RWPE1 (cell line): ENCODE data around the gene AGER.

Source experiments
- CTCF ChIA-PET: fragments of 350-600 bp; sonication (Branson Sonifier 250); formaldehyde crosslinking; extraction: SDS; loops from one replicate; lab custom pipeline; 2021; lab: Yijun Ruan, JAX
- POLR2A ChIA-PET: fragments of 400-600 bp; formaldehyde crosslinking; extraction: SDS; loops from one replicate; lab custom pipeline; 2020; ENCODE audit warnings: antibody characterized with exemption; ENCODE audit not compliant: low non-redundant PET; lab: Yijun Ruan, JAX
- DNase-seq: peaks from one replicate; pipeline ENCODE4 v3.0.0; 2012; ENCODE audit warnings: low spot score
- H3K27ac ChIP-seq: fragments of 450-650 bp; 2 replicates; pipeline ENCODE4 v1.5.1; 2017
- CTCF ChIP-seq: fragments of 450-650 bp; conservative IDR thresholded peaks from 2 replicates; pipeline ENCODE4 v1.5.1; 2017; ENCODE audit warnings: low read depth, mild to moderate bottlenecking

The AGER gene

DNA sequence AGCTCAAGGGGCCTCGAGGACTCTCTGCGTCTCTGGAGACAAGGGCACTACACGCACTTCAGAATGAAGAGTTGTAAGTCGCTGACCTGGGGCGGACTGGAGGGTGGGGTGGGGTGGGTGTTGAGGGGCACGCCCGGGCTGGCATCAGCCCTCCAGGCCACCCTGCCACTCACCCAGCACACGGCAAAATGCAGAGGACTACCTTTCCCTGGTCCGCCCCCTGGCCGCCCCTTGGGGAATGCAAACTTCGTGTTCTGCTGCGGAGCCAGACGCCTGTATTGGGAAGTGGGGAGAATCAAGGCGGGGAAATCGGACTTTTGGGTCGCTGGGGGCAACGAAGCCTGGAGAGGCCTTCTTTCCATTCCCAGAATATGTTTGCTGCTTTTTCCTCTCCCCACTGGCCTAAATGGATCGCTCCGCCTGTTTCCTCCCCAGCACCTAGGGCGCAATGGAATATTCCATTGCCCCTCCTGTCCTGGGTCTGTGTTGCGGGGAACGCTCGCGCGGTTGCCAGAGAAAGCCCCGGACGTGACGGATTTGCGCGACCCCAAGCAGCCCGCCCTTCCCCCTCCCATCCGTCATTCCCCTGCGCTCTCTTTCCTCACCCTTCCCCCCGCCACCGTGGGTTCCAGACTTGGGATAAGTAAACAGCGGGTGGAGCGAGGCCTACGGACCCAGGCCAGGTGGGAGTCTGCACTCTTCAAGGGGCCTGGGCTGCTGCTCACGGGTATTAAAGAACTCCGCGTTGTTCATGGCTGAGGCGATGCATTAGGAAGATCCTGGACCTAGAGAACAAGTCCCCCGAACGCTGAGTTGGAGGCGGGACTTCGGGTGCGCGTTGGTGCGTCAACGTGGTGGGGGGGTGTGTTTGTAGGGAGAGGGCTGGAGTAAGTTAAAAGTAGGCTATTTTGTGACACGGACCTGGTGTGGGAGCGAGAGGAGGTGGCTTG, 30.2 kb downstream of the AGER start, which contains the start of gene PPT2:
TSS of gene PPT2 (plus strand) at position 578 of the 950 bp plus-strand sequence. CDS start 454 bp downstream, outside the sequence.
- CTCF ChIA-PET = interaction anchor here (0.6 to 1.7 kb wide), 6 partner anchors 20 to 180 kb away, joined by 3 to 22 read pairs (median 4); no protein-coding TSS in a partner anchor
- no peak for TF ChIP-seq CTCF
- H3K27ac ChIP-seq = peak within 1 kb of the TSS; percentile 97
- DNase-seq = peak; percentile 91
- POLR2A ChIA-PET = interaction anchor here (1.0 kb wide), 1 partner anchor 35 kb away, joined by 3 read pairs; no protein-coding TSS in a partner anchor

DNA sequence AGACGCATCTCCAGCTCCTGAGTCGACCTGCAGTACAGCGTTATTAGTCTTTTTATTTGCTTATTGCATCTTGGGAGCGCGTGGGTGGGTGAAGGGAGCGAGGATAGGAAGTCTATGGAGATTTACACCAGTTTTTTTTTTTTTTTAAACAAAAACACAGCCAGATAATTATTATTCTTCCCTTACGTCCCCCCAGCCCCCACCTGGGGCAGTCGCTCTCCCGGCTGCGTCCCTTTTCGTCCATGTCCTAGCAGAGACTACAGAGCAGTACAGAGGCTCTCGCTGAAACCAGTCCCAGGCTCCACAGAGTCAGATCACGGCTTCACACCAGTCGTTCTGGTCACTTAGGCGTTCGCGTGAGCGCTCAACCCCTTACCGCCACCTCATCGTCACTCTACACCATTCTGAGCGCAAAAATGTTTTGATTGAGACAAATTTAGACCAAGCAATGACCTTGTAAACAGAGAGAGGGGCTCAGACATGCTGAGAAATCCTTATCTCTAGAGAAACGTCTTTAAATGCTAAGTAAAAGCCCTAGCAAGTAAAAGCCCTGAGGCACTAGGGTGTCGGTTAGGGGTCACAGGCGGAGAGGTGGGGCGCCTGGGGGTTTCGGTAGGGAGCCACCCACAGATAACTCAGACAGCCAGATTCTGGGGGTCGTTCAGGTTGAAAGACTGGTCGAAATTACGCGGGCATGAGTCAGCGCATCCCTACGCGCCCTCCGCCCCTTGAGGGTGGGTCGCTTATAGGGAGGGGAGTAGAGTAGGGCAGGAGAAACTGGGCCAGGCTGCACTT, 31.1 kb downstream of the AGER start:
- CTCF ChIA-PET = interaction anchor here (0.6 to 1.7 kb wide), 2 partner anchors 34 to 179 kb away, joined by 4 to 5 read pairs; no protein-coding TSS in a partner anchor
- DNase-seq = peak; percentile 44
- no peak for TF ChIP-seq CTCF
- POLR2A ChIA-PET = no interaction called here
- peak overlapping the region; percentile 97 for H3K27ac ChIP-seq

DNA sequence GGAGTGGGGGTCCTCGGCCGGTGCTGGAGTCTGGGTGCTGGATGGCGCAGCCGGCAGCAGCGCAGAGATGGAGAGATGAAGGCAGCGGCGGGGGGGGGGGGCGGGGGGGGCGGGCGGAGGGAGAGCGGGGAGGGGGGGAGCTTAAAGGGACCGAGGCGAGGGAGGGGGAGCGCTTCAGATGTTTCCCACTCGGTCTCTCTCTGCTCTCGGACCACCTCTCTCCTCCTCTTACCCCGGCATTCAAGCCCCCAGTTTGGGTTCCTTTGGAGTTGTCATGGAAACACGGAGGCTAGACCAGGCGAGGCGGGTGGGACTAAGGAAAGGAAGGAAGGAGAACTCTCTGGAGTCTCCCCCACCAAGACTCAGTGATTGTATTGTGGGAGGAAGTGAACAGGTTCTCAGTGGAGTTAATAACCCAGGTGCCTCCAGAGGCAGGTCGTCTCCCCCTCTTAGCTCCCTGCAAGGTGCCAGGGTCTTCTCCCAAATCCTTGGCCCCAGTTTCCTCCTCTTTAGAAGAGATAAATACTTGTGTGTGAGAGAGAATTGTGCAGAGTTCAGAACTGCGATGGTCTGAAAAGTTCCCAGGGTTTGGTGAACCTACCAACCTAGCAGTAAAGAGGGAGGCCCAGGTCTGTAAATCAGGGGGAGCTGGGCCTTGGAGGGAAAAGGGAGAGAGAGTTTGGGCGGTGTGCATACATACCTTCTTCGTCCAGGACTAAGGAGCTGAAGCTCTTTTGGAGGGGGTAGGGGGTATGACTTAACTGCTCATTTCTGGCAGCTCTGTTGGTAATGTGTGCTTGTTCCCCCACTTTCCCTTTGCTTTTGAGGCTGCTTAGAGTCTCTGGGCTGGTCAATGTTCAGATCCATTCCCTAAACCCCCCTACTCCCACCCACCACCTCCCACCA, 31.9 kb downstream of the AGER start, which contains the start of gene PRRT1:
TSS of gene PRRT1 (minus strand) at position 77 of the 906 bp plus-strand sequence. CDS start 112 bp downstream, outside the sequence.
- no peak for TF ChIP-seq CTCF
- CTCF ChIA-PET = interaction anchor here (1.7 kb wide), 1 partner anchor 33 kb away, joined by 4 read pairs; no protein-coding TSS in a partner anchor
- no peak for DNase-seq
- POLR2A ChIA-PET = no interaction called here
- H3K27ac ChIP-seq = peak within 1 kb of the TSS; percentile 97

- ChIA-PET POLR2A (no interaction called here), CTCF (interaction anchor here (0.5 kb wide), 2 partner anchors 20 to 98 kb away, joined by 3 to 4 read pairs; no protein-coding TSS in a partner anchor)
- peak overlapping the region; percentile 97 for H3K27ac ChIP-seq
- no peak for DNase-seq
- TF ChIP-seq CTCF = no peak
Measured at GRCh38 chr6:32151181-32151862, 32.7 kb downstream of the AGER start.

DNA sequence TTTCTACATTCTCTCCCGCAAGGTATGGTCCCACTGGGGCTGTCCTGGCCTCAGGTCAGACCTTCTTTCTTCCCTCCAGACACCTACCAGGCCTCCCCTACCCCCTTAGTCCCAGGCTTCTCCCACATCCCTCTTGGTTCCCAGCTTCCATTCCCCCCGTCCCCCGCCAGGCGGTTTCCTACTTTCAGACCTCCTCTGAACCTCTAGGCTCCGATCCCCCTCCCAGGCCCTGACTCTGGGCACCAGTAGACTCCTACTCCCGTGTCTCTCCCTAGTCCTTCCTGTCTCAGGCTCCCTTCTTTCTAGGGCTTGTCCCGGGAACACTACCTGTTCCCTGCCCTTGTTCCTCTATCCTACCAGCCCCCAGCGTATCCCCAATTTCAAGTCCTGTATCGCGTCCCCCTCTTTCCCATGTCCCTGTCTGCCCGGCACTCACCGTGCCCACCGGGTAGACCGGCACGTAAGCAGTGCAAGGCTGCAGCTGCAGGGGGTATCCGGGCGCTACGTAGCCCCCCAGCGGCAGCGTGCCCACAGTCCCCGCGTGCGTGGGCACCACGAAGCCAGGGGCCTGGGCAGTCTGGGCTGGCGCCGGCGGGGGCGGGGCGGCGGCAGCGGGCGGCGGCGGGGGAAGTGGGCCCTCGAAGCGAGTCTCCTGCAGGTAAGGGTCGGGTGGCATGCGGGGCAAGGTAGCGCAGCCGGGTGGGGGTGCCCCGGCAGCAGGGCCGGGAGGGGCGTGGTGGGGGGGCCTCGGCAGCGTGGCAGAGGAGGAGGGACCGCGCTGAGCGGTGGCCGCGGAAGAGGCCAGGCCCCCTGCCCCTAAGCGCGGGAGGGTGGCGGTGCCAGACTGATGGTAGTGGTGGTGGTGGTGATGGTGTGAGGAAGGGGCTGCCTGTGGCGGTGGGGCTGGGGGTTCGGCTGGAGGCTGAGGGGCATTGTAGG, 33.9 kb downstream of the AGER start:
- ChIA-PET CTCF (interaction anchor here (0.5 kb wide), 1 partner anchor 99 kb away, joined by 3 read pairs; no protein-coding TSS in a partner anchor), POLR2A (no interaction called here)
- H3K27ac ChIP-seq = peak overlapping the region; percentile 97; the same call in 1 of the 2 replicates
- DNase-seq = no peak
- no peak for TF ChIP-seq CTCF
